Rectal smooth muscle tissue (tissue), 1 donor: Measurements from ENCODE around the gene ATP8B1.

Experiments
- H3K27ac ChIP-seq: one replicate; pipeline ENCODE4 v1.7.0; 2013; ENCODE audit warnings: low read depth, low read length, inconsistent platforms
- H3K27me3 ChIP-seq: one replicate; pipeline ENCODE4 v1.7.0; 2013; ENCODE audit warnings: low read length; ENCODE audit not compliant: control insufficient read depth, insufficient read depth
- H3K36me3 ChIP-seq: one replicate; pipeline ENCODE4 v1.7.0; 2013; ENCODE audit warnings: low read length; ENCODE audit not compliant: control insufficient read depth, insufficient read depth
- H3K4me1 ChIP-seq: one replicate; pipeline ENCODE4 v1.7.0; 2013; ENCODE audit warnings: low read length; ENCODE audit not compliant: control insufficient read depth, insufficient read depth
- H3K4me3 ChIP-seq: one replicate; pipeline ENCODE4 v1.7.0; 2013; ENCODE audit warnings: low read length
- H3K9ac ChIP-seq: one replicate; pipeline ENCODE4 v1.7.0; 2013; ENCODE audit warnings: low read length

Gene ATP8B1

DNA sequence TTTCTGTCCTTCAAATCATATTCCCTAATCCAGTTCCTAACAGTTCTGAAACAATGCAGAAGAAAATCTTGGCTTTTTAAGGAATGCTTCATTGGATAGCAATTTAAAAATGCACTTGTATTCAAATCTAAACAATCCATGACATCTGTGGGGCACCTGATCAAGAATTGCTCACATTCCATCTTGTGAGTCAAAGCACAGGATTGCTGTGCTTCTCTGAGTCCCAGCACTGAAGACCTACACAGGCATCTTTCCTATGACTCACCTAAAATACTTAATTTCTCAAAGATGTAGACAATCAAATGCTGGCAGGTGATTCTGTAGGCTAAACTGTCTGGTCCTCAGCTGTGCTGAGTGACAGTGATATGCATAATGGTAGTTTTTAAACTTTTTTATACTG is 10.1 kb upstream of the ATP8B1 start:
- Histone ChIP-seq H3K4me3 (no peak overlapping the region), H3K36me3 (no peaks in the 10 kb centered on the region), H3K4me1 (no peaks in the 10 kb centered on the region), H3K27me3 (no peaks in the 10 kb centered on the region), H3K27ac (no peak overlapping the region), H3K9ac (no peak overlapping the region)

DNA sequence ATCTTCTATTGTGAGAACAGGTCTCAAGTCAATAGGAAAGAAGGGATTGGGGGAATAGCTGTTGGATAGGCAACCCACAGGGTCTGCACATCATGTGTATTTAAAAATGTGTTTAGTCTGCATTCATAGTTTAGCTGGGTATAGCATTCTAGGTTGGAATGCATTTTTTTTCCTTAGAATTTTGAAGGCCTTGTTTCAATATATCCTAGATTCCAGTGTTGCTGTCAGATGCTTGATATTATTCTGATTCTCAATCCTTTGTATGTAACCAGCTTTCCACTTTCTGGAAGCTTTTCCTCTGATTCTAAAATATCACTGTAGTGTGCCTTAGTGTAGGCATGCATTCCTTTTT is 9.0 kb upstream of the ATP8B1 start:
- H3K27ac ChIP-seq = no peak overlapping the region

DNA sequence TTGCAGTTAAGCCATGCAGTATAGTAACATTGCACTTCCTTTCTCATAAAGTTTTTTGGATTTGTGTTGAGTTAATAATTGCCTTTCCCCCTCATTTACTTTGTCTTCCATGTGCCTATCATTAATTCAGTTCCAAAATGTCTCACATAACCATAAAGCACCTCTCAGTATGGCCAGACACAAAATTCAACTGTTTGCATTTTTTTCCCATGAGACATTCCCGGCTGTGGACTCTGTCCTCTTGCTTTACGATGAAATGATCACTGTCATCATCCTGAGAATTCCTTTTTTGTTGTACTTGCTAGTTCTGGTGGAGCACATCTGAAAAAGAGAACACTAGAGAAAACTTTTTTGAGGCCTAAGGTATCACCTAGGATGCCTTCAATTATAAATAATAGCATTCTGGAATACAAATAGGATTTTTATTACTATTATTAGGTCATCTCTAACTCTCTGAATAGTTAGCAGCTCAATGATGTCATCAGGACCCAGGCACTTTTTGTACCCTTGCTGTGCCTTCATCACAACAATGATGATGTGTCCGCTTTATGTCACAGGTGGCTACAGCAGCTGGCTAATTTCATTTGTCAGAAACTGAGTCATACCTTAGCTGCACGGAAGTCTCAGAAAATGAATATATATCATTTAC is 8.5 kb upstream of the ATP8B1 start:
- Histone ChIP-seq H3K4me3 (no peak overlapping the region), H3K27me3 (no peaks in the 10 kb centered on the region), H3K9ac (no peak overlapping the region), H3K4me1 (no peaks in the 10 kb centered on the region), H3K27ac (no peak overlapping the region), H3K36me3 (no peaks in the 10 kb centered on the region)

More for the DNA sequence above, 9.0 kb upstream of the ATP8B1 start:
- Histone ChIP-seq H3K36me3 (no peaks in the 10 kb centered on the region), H3K4me1 (no peaks in the 10 kb centered on the region), H3K9ac (no peak overlapping the region), H3K27me3 (no peaks in the 10 kb centered on the region), H3K4me3 (no peak overlapping the region)

DNA sequence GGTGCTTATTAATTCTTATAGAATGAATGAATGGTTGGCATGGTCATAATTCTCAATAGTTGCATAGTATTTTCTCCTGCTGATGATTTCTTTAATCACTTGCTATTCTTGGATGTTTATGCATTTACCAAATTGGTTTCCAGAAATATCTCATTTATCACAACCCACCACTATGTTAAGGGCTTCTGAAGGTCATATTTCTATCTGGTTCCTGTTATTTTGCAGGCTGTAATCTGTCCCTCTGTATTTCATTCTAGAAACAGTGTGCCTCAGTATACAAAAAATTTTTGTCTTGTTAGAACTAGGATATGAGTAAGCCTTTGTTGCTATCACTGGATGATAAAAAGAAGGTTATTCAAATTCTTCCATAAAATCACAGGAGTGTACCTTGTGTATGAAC is 6.1 kb upstream of the ATP8B1 start:
- Histone ChIP-seq H3K4me3 (no peak overlapping the region), H3K36me3 (no peaks in the 10 kb centered on the region), H3K27me3 (no peaks in the 10 kb centered on the region), H3K4me1 (no peaks in the 10 kb centered on the region), H3K9ac (no peak overlapping the region), H3K27ac (no peak overlapping the region)

DNA sequence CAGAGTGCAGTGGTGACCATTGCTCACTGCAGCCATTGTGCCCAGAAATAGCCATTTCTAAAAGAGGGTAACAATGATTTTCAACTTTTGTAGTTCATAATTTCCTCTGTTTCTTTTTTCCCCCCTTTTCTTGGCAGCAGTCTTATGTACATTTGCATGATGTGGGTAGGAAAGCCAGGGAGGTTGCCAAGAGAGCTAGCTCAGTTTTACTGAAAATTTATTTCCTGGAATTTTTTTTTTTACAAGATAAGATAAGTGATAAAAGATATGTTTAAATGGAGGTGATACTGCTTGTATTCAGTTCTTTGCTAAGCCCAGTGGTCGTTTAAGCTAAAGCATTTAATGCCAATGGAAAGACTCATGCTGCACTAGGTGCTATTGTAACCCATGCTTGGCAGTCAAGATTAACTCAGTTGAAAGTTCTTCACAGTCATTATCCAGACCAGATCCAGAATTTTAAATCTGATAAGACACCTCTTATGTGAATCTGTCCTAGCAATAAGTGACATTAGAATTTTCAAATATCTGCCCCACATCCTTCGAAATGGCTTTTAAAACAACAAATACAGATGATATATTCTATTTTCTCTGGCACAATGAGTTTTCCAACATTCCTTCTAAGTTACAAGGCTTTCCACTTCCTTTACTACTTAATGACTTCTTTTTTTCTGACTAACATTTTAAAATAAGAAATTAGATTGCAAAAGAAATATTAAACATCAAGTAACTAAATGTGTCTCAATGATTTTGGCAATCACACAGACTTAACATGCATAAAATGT is 4.4 kb upstream of the ATP8B1 start:
- peak overlapping the region; percentile 40 for H3K27ac ChIP-seq
- H3K4me1 ChIP-seq = peaks cover under 1% of the 10 kb centered on the region
- H3K27me3 ChIP-seq = no peaks in the 10 kb centered on the region
- no peak overlapping the region for H3K4me3 ChIP-seq
- H3K9ac ChIP-seq = no peak overlapping the region
- H3K36me3 ChIP-seq = no peaks in the 10 kb centered on the region

DNA sequence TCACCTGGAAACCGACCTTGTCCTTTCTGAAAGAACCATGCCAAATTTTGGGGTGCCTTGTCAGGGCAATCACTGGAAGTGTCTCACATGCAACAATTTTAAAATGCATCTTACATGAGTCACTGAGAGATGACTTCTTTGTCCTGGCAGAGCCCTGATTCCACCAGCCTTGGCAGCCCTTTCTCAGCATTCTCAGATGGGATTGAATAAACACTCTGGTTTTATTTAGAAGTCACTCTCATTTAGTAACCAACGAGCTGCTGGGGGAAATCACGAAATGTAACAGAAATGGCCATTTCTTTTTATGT is 3.8 kb upstream of the ATP8B1 start:
- Histone ChIP-seq H3K27me3 (no peaks in the 10 kb centered on the region), H3K4me1 (peaks cover 5% of the 10 kb centered on the region), H3K4me3 (no peak overlapping the region), H3K9ac (no peak overlapping the region), H3K36me3 (no peaks in the 10 kb centered on the region), H3K27ac (no peak overlapping the region)

DNA sequence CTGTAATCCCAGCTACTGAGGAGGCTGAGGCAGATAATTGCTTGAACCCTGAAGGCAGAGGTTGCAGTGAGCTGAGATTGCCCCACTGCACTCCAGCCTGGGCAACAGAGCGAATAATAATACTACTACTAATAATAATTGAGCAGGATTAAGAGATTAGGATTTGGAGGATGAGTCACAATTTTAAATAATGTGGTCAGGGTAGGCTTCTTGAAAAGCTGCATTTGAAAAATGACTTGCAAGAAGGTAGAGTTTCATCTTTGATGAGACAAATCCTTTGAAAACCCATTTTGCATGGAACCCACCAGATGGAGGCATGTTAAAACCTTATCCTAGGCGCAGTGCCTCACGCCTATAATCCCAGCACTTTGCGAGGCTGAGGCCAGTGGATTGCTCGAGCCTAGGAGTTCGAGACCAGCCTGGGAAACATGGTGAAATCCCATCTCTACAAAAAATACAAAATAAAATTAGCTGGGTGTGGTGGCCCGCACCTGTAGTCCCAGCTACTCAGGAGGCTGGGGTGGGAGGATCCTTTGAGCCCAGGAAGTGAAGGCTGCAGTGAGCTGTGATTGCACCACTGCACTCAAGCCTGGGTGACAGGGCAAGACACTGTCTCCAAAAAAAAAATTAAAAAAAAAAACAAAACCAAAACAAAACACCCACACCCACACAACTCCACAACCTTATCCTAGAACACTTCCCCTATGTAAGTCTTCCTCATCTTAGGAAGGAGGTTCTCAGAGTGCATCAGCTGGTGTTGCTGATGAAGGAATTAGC is 3.3 kb upstream of the ATP8B1 start:
- Histone ChIP-seq H3K27me3 (no peaks in the 10 kb centered on the region), H3K4me1 (peaks cover 9% of the 10 kb centered on the region), H3K4me3 (no peak overlapping the region), H3K9ac (no peak overlapping the region), H3K27ac (no peak overlapping the region), H3K36me3 (no peaks in the 10 kb centered on the region)

DNA sequence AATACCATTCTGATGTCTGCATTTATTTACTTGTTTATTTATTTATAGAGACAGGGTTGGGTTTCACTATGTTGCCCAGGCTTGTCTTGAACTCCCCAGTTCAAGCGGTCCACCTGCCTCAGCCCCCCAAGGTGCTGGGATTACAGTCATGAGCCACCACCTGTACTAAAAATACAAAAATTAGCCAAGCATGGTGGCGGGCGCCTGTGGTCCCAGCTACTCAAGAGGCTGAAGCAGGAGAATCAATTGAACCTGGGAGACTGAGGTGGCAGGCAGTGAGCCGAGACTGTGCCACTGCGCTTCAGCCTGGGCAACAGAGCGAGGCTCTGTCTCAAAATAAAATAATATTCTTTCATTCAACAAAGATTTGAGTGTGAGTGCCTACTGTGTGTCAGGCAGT is 2.0 kb upstream of the ATP8B1 start:
- H3K27me3 ChIP-seq = no peaks in the 10 kb centered on the region
- no peak overlapping the region for H3K9ac ChIP-seq
- H3K36me3 ChIP-seq = no peaks in the 10 kb centered on the region
- H3K4me3 ChIP-seq = no peak overlapping the region
- peaks cover 9% of the 10 kb centered on the region for H3K4me1 ChIP-seq
- no peak overlapping the region for H3K27ac ChIP-seq

DNA sequence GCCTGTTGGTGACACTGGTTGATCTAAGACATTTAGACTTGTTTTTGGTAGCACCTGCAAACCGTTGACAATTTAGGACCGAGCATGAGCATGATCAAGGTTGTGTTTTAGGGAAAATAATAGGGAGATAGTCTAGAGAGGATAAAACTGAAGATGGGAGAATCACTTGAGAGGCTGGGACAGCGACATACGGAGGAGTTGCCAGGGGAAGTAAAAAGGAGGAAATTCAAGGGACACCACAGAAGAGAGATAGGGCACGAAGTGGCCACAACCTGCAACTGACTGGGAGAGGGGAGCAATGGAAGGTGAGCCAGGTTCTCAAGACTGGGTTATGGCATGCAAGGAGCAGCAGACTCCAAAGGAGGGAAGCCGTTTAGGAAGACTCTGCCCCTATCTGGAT is 1.4 kb upstream of the ATP8B1 start:
- H3K36me3 ChIP-seq = no peaks in the 10 kb centered on the region
- H3K4me3 ChIP-seq = no peak overlapping the region
- no peak overlapping the region for H3K9ac ChIP-seq
- no peak overlapping the region for H3K27ac ChIP-seq
- peaks cover 9% of the 10 kb centered on the region for H3K4me1 ChIP-seq
- no peaks in the 10 kb centered on the region for H3K27me3 ChIP-seq

DNA sequence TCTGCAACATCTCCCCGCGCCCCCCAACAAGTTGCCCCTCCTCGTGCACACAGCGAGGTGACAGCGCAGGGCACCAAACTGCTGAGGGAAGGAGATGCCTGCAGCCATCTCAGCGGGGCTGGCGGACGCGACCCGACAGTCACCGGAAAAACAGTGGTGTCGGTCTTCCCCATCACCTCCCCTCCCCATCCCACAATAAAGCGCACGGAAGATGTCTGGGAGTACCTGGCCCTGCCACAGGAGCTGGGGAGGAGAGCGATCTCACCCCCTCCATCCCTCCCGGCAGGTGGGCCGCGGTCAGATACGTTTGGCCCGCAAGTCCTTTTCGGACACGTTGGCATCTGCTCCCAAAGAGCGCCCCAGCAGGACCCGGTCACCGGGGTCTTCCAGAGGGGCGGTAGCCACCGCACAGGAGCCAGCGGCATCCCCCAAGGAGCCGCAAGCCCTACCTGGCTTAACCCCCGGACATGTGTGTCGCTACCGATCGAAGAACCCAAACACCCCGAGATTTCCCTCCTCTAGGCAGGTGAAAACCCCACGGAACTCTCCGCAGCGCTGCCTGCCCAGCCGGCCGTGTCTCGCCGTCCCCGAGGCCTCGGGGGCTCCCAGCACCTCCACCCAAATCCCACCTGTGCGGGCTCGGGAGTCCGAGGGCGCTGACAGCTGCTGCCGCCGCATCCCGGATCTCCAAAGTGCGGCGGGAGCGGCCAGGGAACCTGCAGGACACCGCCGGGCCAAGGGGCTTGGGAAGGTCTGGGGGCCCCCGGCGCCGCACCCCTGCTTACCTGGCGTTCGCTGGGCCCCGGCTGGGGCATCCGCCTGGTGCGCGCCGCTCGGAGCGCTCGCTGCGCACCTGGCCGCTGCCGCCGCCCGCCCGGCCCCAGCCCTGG is 657 bp downstream of the ATP8B1 start:
- peak overlapping the region; percentile 52 for H3K27ac ChIP-seq
- H3K4me3 ChIP-seq = peak overlapping the region; percentile 93
- peaks cover 2% of the 10 kb centered on the region for H3K27me3 ChIP-seq
- peaks cover 9% of the 10 kb centered on the region for H3K4me1 ChIP-seq
- peak overlapping the region; percentile 66 for H3K9ac ChIP-seq
- H3K36me3 ChIP-seq = no peaks in the 10 kb centered on the region

DNA sequence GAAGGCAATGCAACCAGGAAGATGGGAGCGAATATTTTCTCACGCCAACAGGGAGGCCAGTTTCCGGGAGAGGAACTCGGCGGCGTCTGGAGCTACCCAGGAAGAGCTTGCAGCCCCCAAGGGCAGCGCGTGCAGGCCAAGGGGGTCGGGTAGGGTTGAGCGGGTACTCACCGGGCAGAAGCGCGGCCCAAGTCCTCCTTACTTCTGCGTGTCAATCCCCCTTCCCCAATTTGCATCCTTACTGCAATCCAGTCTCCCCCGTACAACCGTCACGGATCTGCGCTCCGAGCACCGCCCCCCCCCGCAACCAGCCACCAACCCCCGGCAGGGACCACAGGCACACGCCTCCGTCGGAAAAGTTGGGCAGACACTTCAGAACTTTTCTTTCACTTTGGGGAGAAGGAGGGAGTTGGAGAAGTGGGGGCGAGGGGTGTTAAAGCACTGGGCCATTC is 1.3 kb downstream of the ATP8B1 start:
- Histone ChIP-seq H3K27me3 (peaks cover 2% of the 10 kb centered on the region), H3K27ac (peak overlapping the region; percentile 2), H3K9ac (peak overlapping the region; percentile 60), H3K4me1 (peaks cover 9% of the 10 kb centered on the region), H3K36me3 (no peaks in the 10 kb centered on the region), H3K4me3 (peak overlapping the region; percentile 93)

DNA sequence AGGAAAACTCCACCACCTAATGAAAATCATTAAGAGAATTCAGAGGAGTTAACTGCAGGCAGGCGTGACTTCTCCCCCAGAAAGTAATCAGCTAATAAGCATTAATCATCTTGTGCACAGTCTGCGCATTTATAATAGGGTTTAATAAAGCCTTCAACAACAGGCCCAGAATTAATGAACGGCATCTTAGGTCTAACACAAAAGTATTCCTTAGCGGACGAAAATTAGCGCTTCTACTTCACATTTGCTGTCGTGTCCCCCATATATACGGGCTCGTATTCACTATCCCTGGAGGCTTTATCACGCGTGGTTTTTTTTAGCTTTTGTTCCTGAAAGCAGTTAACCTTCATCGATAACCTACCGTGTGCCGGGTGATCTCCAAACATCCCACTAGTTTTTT is 1.8 kb downstream of the ATP8B1 start:
- H3K27ac ChIP-seq = peak overlapping the region; percentile 2
- peaks cover 2% of the 10 kb centered on the region for H3K27me3 ChIP-seq
- no peaks in the 10 kb centered on the region for H3K36me3 ChIP-seq
- peak overlapping the region; percentile 93 for H3K4me3 ChIP-seq
- H3K9ac ChIP-seq = peak overlapping the region; percentile 32
- H3K4me1 ChIP-seq = peaks cover 9% of the 10 kb centered on the region
